ENCODE measurements around the gene EMX2. TPM values are rescaled to one million over a fixed set of nuclear protein-coding genes. Genes with fewer than 3 reads are reported as not detected.

The EMX2 gene
- total RNA-seq, 1 experiment from 2014 or later: not detected

- no peak for DNase-seq (ENCODE audit: low spot score)
- Histone ChIP-seq H3K36me3 (ENCODE audit: insufficient read depth, low read length, poor library complexity, severe bottlenecking) (no peaks in the 10 kb centered on the region), H3K4me1 (ENCODE audit: insufficient read depth, low read length, poor library complexity, severe bottlenecking) (no peaks in the 10 kb centered on the region), H3K9me3 (ENCODE audit: low read depth, low read length, poor library complexity, severe bottlenecking) (no peaks in the 10 kb centered on the region), H3K27me3 (replicated peaks; ENCODE audit: insufficient read depth, low read depth, low read length, poor library complexity) (peaks cover 35% of the 10 kb centered on the region), H3K27ac (ENCODE audit: low read depth, low read length, poor library complexity, severe bottlenecking) (no peak overlapping the region), H3K4me3 (ENCODE audit: low read depth, low read length, poor library complexity, severe bottlenecking) (no peak overlapping the region)
- ChIA-PET CTCF (no interaction called here), POLR2A (ENCODE audit: low non-redundant PET) (no interaction called here)
- TF ChIP-seq CTCF (conservative IDR thresholded peaks at IDR 0.05; ENCODE audit: low read depth, low read length) (no peak), EZH2 (IDR thresholded peaks at IDR 0.05; ENCODE audit: borderline replicate concordance, low read depth, low read length, poor library complexity, severe bottlenecking) (no peak)
- no TSS peak for BruUV-seq (replicated peaks)
- intact Hi-C loops (cut with micrococcal nuclease; ENCODE audit: unreplicated experiment): no loop called here
These were observed 17.2 kb downstream of the EMX2 start for GRCh38 chr10:117559712-117560111.

GRCh38 chr10:117560942-117561341 lies 18.4 kb downstream of the EMX2 start:
- TF ChIP-seq CTCF (conservative IDR thresholded peaks at IDR 0.05; ENCODE audit: low read depth, low read length): no peak
- no peak for TF ChIP-seq EZH2 (IDR thresholded peaks at IDR 0.05; ENCODE audit: borderline replicate concordance, low read depth, low read length, poor library complexity, severe bottlenecking)
- DNase-seq (ENCODE audit: low spot score): no peak
- no TSS peak for BruUV-seq (replicated peaks)
- Histone ChIP-seq H3K9me3 (ENCODE audit: low read depth, low read length, poor library complexity, severe bottlenecking) (no peaks in the 10 kb centered on the region), H3K27ac (ENCODE audit: low read depth, low read length, poor library complexity, severe bottlenecking) (no peak overlapping the region), H3K27me3 (replicated peaks; ENCODE audit: insufficient read depth, low read depth, low read length, poor library complexity) (peaks cover 22% of the 10 kb centered on the region), H3K4me1 (ENCODE audit: insufficient read depth, low read length, poor library complexity, severe bottlenecking) (no peaks in the 10 kb centered on the region), H3K4me3 (ENCODE audit: low read depth, low read length, poor library complexity, severe bottlenecking) (no peak overlapping the region), H3K36me3 (ENCODE audit: insufficient read depth, low read length, poor library complexity, severe bottlenecking) (no peaks in the 10 kb centered on the region)
- CTCF ChIA-PET: no interaction called here
- POLR2A ChIA-PET (ENCODE audit: low non-redundant PET): no interaction called here
- intact Hi-C loops (cut with micrococcal nuclease; ENCODE audit: unreplicated experiment): no loop called here

- DNase-seq (ENCODE audit: low spot score): no peak
- Histone ChIP-seq H3K4me3 (ENCODE audit: low read depth, low read length, poor library complexity, severe bottlenecking) (no peak overlapping the region), H3K27ac (ENCODE audit: low read depth, low read length, poor library complexity, severe bottlenecking) (no peak overlapping the region), H3K36me3 (ENCODE audit: insufficient read depth, low read length, poor library complexity, severe bottlenecking) (no peaks in the 10 kb centered on the region), H3K27me3 (replicated peaks; ENCODE audit: insufficient read depth, low read depth, low read length, poor library complexity) (peaks cover 12% of the 10 kb centered on the region), H3K9me3 (ENCODE audit: low read depth, low read length, poor library complexity, severe bottlenecking) (no peaks in the 10 kb centered on the region), H3K4me1 (ENCODE audit: insufficient read depth, low read length, poor library complexity, severe bottlenecking) (no peaks in the 10 kb centered on the region)
- no TSS peak for BruUV-seq (replicated peaks)
- intact Hi-C loops (cut with micrococcal nuclease; ENCODE audit: unreplicated experiment): no loop called here
- CTCF ChIA-PET: no interaction called here
- TF ChIP-seq CTCF (conservative IDR thresholded peaks at IDR 0.05; ENCODE audit: low read depth, low read length): no peak
- no peak for TF ChIP-seq EZH2 (IDR thresholded peaks at IDR 0.05; ENCODE audit: borderline replicate concordance, low read depth, low read length, poor library complexity, severe bottlenecking)
- POLR2A ChIA-PET (ENCODE audit: low non-redundant PET): no interaction called here
These were observed 19.7 kb downstream of the EMX2 start for GRCh38 chr10:117562220-117562619.
